ENCODE measurements around the gene CFHR2.

GRCh38 chr1:196977278-196977677 is 33.7 kb downstream of the CFHR2 start, which contains the start of gene CFHR5:
- TF ChIP-seq POLR2A (IDR thresholded peaks at IDR 0.05; ENCODE audit: low read depth, low read length) (no peak), POLR2AphosphoS5 (IDR thresholded peaks at IDR 0.05; ENCODE audit: low read depth, low read length) (no peak)

Data from GM12892 (cell line).